HG02943 (cell line): ENCODE results near the gene DNALI1.
"Not testable (repeated sequence)": the region's sequence is repeated elsewhere in the genome, so short reads cannot be mapped to it uniquely, and the experiment has no call there.

Experiments used
- ATAC-seq: cut with Tn5 transposase; IDR thresholded peaks from one replicate; pipeline ENCODE4 v1.9.1; 2021; ENCODE audit warnings: mild to moderate bottlenecking, low read depth, moderate library complexity; ENCODE audit not compliant: unreplicated experiment

The DNALI1 gene

DNA sequence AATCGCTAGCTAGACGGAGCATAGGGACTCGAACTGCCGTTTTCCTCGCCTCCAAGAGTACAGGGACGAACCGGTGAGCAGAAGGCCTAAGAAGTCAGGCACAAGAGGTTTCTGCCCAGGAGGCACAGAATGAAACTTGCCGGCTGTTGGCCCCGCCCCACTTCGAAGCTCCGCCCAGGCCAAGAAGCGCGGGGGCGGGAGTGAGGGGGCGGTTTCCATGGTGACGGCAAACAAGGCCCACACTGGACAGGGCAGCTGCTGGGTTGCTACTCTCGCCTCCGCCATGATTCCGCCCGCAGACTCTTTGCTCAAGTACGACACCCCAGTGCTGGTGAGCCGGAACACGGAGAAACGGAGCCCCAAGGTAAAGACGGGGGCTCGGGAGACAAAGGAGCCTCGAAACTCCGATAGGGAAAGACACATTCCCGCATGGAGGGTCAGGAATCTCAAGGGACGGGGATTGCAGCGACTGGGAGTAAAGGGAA, at the start of gene DNALI1:
Gene DNALI1, plus strand, starts transcription at position 229 of the 485 bp plus-strand sequence. Its CDS starts 55 bp downstream, at position 284.
- ATAC-seq = no peak

DNA sequence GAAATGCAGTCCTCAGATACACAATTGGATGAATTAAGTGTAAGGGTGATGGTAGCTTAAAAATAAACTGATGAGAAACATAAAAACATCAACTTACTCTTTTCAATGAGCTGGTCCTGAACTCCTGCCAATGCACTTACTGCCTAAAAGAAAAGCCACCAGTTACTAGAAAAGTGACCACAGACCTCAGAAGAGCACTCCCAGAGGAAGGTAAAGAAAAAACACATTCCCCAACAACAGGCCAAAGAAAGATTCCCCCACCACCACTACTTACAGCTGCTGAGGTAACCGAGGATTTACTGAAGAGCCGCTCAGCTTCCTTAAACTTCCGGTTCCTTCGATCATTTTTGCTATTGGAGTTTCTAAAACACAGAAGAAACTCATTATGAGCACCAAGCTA, 47.6 kb upstream of the DNALI1 start:
- no peak for ATAC-seq

DNA sequence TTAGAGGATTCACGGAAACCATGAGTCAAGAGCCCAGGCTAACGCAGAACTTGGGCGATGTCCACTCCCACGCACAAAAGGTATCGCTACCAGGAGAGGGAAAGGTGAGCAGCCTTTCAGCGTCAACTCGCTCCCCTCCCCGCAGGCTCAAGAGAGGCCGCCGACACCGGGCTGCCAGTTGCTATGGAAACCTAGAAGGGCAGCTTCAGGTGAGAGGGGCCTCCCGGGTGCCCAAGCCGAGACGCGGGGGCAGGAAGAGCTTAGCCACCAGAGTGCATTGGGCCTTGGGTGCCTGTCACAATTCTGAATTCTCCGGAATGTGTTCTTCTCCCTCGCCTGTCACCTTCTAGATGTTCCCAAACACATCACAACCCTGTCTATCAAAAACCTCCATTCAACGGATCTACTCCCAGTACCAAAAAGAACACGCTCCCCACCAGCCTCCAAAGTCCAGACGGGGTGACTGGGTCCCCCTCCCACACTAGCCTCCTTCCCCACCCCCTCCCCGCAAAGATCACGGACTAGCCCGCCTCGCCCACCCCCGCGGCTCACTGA, 42.9 kb upstream of the DNALI1 start:
- ATAC-seq = peak; percentile 32

DNA sequence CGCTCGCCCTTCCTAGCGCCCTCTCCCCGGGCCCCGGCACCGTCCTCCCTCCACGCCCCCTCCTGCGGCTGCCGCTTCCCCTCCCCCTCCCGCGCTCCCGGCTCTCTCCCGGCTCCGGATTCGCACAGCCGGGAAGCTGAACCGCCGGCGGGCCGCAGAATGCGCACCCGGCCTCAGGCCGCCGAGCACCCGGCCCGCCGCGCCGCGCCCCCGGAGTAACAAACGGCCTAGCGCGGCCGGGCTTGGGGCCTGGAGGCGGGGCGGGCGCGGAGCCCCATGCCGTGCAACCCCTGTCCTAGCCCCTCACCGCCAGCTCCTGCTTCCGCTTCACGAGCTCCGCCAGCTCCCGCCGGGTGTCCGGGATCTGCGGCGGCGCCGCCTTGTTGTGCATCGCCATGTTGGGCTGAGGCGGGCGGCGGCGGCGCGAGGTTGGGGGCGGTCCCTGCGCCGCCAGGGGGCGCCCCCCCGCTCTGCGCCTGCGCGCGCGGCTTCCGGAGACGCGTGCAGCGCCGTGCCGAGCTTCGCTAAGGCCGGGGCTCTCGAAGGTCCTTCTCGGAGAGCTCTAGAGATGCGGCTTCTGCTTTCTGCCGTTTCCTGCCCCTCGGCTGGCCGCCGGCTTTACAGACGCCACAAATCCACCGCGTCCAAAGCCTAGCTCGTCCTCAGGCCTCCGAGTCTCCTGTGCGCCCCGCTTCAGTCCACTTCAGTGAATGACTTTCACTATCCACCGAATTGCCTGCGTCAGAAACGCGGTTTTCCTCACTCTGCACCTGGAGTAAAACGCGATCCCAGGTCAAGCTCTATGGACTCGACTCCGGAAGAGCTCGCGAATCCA, 42.2 kb upstream of the DNALI1 start, which contains the start of gene MEAF6:
Gene MEAF6, minus strand, starts transcription at position 417 of the 835 bp plus-strand sequence. Its CDS starts 20 bp downstream, at position 397.
- ATAC-seq = peak; percentile 79

DNA sequence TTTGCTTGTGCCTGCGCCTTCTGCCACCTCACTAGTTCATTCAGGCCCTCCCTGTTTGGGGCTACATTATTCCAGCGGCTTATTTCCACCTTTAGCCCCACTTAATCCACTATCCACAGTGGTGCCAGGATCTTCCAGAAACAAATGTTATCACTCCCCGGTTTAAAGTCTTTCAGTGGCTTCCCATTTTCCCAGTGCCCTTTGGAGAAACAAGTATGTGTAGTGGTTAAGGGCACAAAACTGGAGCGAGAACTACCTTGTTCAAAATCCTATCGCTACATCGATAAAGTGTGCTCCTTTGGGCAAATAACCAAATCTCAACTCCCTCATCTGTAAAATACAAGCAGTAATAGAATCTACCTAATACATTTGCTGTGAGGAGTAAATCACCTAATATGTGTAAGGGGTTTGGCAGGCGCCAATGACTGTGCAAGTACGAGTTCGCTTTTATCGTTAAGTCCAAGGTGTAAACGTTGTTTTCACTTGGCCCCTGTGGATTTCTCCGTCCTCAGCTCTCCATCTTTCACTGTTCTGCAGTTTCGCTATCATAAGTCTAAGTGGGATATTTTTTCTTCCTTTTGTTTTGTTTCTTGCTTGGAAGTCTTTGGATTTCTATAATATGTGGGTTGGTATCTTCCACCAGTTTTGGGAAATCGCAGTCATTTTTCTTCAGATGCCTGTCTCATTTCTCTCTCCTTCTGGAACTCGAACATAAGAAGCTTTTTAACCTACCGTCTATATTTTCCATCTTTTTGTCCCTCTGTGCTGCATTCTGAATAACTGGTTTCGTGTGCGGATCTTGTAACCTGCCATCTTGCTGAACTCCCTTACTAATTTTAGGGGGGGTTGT, 41.3 kb upstream of the DNALI1 start:
- no peak for ATAC-seq

DNA sequence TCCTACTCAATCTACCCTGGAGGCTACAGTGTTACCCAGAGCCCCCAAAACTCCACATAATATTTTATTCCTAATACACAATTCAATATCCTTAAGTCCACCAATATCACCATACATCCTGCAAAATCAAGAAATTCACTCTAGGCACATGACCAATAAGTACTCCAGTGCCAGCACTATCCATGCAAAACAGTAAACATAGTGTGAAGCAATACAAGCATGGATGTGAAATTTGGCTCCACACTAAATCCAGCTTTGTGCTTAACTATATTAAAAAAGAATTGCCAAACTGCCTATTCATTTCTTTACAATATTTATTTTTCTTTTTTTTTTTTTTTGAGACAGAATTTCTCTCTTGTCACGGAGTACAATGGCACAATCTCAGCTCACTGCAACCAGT, 39.2 kb upstream of the DNALI1 start:
- no peak for ATAC-seq

DNA sequence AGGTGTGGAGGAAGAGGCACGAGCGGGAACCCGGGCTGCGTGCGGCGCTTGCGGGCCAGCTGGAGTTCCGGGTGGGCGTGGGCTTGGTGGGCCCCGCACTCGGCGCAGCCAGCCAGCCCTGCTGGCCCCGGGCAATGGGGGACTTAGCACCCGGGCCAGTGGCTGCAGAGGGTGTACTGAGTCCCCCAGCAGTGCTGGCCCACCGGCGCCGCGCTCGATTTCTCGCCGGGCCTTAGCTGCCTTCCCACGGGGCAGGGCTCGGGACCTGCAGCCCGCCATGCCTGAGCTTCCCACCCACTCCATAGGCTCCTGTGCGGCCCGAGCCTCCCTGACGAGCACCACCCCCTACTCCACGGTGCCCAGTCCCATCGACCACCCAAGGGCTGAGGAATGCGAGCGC, 38.5 kb upstream of the DNALI1 start:
- not testable (repeated sequence) for ATAC-seq

DNA sequence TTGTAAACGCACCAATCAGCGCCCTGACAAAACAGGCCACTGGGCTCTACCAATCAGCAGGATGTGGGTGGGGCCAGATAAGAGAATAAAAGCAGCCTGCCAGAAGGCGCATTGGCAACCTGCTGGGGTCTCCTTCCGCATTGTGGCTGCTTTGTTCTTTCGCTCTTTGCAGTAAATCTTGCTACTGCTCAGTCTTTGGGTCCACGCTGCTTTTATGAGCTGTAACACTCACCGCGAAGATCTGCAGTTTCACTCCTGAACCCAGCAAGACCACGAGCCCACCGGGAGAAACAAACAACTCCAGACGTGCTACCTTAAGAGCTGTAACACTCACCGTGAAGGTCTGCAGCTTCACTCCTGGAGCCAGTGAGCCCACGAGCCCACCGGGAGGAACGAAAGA, 37.8 kb upstream of the DNALI1 start:
- ATAC-seq = not testable (repeated sequence)

DNA sequence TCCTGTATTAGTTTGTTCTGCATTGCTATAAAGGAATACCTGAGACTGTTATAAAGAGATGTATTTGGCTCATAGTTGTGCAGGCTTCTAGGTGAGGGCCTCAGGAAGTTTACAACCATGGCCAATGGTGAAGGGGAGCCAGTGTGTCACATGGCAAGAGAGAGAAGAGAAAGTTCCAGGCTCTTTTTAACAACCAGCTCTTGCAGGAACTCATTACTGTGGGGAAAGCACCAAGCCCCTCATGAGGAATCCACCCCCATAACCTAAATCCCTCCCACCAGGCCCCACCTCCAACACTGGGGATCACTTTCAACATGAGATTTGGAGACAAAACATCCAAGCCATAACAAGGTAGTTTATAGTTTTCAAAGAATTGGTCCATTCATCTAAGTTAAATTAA, 37.1 kb upstream of the DNALI1 start:
- ATAC-seq = no peak

DNA sequence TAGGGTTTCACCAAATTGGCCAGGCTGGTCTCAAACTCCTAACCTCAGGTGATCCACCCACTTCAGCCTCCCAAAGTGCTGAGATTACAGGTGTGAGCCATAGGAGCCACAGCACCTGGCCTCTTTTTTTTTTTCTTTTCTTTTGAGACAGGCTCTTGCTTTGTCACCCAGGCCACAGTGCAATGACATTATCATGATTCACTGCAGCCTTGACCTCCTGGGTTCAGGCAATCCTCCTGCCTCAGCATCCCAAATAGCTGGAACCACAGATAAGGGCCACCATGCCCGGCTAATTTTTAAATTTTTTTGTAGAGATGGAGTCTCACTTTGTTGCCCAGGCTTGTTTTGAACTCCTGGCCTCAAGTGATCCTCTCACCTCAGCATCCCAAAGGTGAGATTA, 26.9 kb upstream of the DNALI1 start:
- not testable (repeated sequence) for ATAC-seq

DNA sequence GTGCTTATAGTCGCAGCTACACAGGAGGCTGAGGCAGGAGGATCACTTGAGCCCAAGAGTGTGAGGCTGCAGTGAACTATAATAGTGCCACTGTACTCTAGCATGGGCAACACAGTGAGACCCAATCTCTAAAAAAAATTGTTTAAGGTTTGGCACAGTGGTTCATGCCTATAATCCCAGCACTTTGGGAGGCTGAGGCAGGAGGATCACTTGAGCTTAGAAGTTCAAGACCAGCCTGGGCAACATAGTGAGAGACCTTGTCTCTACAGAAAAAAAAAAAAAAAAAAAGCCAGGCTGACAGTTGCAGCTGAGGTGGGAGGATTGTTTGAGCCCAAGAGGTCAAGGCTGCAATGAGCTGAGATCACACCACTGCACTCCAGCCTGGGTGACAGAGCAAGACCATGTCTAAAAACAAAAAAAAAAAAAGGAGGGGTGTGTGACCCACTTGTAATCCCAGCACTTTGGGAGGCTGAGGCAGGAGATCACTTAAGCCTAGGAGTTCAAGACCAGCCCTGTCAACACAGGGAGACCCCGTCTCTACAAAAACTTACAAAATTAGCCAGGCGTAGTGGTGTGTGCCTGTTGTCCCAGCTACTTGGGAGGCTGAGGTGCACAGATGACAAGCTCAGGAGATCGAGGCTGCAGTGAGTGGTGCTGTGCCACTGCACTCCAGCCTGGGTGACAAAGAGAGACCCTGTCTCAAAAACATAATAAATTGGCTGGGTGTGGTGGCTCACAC, 24.2 kb upstream of the DNALI1 start:
- ATAC-seq = not testable (repeated sequence)

DNA sequence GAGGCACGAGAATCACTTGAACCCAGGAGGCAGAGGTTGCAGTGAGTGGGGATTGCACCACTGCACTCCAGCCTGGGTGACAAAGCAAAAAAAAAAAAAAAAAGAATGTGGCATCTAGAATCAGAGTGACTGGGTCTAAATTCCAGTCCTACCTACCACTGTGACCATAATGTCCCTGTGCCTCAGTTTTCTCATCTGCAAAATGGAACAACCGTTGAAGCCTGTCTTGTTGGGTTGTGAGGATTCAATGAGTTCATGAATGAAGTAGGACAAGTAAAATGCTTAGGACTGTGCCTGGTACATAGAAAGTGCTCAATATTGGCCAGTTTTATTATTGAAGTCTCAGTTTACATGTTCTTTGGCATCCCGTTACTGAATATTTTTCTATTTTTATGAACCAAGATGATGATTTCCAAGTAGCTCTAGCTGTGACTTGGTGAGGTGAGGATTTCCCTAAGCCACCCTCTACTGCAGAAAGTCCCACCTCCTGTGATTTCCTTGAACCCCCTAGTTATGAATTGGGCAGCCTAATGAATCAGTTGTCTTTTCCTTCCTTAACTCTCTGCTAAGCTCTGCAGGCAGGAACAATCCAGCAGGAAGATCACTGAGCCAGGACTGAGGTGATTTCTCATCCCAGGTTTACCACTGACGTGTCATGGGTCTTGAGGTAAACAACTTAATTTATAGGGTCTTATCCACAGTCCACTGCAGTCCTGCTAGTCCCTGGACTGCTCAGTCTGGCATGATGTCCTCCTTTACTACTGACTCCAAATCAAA, 23.2 kb upstream of the DNALI1 start:
- ATAC-seq = no peak

DNA sequence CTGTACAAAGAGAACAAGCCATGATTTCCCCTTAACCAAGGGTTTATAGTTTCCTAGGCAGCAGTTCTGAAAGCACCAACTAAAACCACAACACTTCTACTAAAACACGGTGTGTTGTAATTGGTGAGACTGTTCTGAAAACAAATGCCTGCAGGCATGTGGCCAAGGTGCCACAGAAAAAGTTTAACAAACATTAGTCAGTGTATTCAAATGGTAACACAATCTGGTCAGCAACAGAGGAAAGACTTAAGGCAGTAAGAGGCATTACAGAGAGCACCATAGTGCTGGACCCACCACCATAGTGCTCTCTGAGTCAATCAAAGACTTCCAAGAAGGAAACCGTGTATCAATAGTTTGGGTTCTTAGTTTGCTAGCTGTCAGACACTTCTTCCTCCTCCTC, 19.4 kb upstream of the DNALI1 start:
- ATAC-seq = no peak

DNA sequence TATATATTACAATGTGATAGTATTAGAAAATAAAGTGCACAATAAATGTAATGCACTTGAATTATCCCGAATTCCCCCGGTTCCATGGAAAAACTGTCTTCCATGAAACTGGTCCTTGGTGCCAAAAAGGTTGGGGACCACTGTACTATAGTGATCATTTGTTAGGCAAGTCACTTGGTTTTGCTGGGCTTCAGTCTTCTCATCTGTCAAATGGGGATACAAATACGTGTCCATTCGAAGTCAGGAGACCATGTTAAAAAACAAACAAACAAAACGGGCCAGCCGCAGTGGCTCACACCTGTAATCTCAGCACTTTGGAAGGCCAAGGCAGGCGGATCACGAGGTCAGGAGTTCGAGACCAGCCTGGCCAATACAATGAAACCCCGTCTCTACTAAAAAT, 17.6 kb upstream of the DNALI1 start:
- not testable (repeated sequence) for ATAC-seq

DNA sequence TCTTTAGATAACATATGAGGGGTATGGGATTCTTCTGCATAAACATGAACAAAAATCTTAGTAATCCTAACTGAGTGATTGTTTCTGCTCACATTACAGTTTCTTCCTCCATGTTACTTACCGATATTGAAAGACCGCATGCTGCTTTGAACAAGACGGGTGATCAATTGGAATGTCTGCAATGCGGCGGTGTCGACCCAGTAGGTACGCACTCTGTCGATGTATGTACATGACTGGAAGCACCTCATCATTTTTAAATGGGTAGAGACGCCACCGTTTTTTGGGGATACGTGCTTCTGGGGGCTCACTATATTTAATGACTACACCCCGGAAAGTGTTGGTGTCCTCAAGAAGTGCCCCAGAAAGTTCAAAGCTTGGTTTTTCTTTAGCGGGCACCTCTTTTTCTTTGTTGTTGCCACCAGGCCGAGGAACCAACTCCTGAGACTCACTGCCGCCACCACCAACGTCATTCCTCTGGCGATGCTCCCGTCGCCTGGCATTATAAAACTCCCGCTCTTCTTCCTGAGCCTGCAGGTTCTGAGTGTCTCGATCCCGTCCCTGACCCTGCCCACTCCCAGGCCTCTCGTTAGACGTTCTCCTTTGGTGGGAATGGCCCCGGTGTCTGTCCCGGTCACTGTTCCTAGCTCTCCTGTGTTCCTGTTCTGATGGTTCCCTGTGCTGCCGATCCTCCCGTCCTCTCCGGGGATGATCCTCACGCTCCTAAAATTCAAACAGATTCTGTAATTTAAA, 16.5 kb upstream of the DNALI1 start:
- ATAC-seq = no peak

DNA sequence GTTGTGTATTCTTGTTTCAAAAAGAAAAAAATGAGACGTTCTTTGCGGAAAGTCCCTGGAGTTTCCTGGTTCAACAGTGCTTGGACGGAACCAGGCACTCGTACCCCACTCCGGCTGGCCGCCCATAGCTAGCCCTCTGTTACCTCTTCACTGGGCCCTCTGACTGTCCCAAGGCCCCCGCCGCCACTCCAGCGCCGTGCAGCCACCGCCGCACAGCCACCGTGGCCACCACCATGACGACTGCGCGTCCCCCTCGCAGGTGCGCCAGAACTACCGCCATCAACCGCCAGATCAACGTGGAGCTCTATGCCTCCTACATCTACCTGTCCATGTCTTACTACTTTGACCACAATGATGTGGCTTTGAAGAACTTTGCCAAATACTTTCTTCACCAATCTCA, 12.2 kb upstream of the DNALI1 start:
- ATAC-seq = no peak

DNA sequence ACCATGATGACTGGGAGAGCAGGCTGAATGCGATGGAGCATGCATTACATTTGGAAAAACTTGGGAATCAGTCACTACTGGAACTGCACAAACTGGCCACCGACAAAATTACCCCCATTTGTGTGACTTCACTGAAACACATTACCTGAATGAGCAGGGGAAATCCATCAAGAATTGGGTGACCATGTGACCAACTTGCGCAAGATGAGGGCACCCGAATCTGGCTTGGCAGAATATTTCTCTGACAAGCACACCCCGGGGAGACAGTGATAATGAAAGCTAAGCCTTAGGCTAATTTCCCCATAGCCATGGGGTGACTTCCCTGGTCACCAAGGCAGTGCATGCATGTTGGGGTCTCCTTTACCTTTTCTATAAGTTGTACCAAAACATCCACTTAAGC, 11.7 kb upstream of the DNALI1 start:
- ATAC-seq = no peak

DNA sequence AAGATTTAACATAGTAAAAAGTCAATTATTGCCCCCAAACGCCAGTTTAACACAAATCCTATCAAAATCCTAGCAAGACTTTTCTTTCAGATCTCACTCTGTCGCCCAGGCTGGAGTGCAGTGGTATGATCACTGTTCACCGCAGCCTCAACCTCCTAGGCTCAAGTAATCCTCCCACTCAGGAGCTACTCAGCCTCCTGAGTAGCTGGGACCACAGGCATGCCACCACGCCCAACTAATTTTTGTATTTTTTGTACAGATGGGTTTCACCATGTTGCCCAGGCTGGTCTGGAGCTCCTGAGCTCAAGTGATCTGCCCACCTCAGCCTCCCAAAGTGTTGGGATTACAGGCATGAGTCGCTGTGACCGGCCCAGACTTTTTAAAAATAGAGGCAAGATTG, 7.4 kb upstream of the DNALI1 start:
- ATAC-seq = no peak

DNA sequence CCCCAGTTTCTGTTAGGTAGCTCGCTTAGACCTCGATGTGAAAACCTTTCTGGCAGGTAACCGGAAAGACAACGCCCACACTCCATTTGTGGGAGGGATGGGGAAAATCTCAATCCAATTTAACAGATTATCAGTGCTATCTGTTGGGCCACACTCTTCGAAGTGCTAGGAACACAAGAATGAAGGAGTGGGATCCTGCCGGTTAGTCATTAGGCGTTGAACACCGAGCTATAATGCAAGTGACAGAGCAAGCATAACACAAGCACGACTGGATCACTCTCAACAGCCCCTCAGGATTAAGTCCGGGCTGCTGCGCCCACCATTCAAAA, 3.2 kb upstream of the DNALI1 start:
- ATAC-seq = no peak
